GM19238 (cell line): ENCODE results near the gene CHERP.
"Not testable (repeated sequence)": the region's sequence is repeated elsewhere in the genome, so short reads cannot be mapped to it uniquely, and the experiment has no call there.

Experiments
- DNase-seq: peaks from one replicate; pipeline ENCODE4 v3.0.0; 2011; ENCODE audit warnings: low spot score; ENCODE audit not compliant: insufficient read length

The CHERP gene

GRCh38 chr19:16520986-16521624 lies 21.1 kb downstream of the CHERP start:
- no peak for DNase-seq

DNA sequence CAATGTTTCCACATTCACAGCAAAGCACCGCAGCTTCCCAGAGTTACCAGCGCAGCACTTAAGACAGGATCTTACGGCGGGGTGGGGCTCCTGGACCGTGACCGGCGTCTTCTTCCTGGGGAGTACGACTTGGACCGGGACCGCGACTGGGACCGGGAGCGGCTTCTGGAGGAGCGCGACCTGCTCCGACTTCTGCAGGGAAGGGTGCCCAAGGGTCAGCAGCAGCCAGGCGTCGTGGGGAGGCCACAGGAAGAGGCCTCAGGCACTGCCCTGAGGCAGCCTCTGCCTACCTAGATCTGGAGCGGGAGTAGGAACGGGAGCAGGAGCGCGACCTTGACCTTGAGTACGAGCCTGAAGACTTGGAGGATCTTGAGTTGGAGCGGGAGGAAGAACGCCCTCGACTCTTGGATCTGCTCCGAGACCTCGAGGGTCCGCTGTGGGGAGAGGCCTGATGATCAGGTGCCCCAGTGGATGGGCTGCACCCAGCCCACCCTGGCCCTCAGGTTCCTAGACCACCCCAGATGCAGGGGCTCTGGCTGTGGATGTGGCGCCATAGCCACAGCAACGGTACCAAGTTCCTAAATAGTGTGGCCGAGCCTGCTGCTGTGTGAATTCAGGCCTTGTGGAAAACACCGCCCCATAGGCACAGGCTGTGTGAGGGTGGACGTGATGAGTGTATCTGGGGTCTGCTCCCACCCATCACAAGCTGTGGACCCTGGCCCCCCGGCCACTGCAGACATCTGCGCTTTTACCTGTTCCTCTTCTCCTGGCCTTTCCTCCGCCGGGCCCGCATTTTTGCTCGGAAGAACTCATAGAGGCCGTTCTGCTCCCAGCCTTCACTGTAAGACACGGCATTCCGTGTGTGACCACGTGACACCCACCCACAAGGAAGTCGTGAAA lies 21.9 kb downstream of the CHERP start:
- no peak for DNase-seq

GRCh38 chr19:16519230-16519687 lies 23.0 kb downstream of the CHERP start:
- DNase-seq, result no peak

GRCh38 chr19:16518483-16519229 lies 23.6 kb downstream of the CHERP start:
- DNase-seq, result no peak

- DNase-seq, result no peak
Measured at GRCh38 chr19:16518061-16518460, 24.2 kb downstream of the CHERP start.

- no peak for DNase-seq
Measured at GRCh38 chr19:16516923-16517610, 25.2 kb downstream of the CHERP start.

GRCh38 chr19:16516381-16516780 lies 25.9 kb downstream of the CHERP start:
- no peak for DNase-seq

GRCh38 chr19:16514383-16515019 lies 27.7 kb downstream of the CHERP start:
- DNase-seq, result no peak

- not testable (repeated sequence) for DNase-seq
Measured at GRCh38 chr19:16512611-16513010, 29.6 kb downstream of the CHERP start.

- DNase-seq, result no peak
Measured at GRCh38 chr19:16509141-16510061, 32.8 kb downstream of the CHERP start.

- DNase-seq, result no peak
Measured at GRCh38 chr19:16508546-16508945, 33.7 kb downstream of the CHERP start.

- DNase-seq, result no peak
Measured at GRCh38 chr19:16506961-16507360, 35.3 kb downstream of the CHERP start.

DNA sequence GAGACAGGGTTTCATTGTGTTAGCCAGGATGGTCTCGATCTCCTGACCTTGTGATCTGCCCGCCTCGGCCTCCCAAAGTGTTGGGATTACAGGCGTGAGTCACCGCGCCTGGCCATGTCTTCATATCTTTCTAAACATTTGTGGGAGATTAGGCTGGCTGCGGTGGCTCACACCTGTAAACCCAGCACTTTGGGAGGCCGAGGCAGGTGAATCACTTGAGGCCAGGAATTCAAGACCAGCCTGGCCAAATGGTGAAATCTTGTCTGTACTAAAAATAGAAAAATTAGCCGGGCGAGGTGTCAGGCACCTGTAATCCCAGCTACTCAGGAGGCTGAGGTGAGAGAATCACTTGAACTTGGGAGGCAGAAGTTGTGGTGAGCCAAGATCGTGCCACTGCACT lies 36.1 kb downstream of the CHERP start:
- not testable (repeated sequence) for DNase-seq

DNA sequence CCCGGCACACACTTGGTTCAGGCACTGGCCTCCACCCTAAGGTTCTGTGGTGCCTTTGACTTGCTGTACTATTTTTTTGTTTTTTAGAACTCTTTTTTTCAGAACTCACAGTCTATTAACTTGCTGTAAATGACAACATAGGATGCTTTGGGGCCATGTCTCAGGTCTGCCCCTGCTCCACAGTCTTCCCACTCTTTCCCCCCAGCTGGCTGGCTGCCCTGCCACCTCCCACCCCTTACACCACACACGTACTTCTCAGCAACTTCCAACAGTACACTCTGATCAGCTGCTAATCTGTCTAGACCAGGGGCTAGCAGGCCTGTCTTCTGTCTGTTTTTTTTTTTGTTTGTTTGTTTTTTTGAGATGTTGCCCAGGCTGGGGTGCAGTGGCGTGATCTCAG lies 38.0 kb downstream of the CHERP start:
- DNase-seq, result no peak

DNA sequence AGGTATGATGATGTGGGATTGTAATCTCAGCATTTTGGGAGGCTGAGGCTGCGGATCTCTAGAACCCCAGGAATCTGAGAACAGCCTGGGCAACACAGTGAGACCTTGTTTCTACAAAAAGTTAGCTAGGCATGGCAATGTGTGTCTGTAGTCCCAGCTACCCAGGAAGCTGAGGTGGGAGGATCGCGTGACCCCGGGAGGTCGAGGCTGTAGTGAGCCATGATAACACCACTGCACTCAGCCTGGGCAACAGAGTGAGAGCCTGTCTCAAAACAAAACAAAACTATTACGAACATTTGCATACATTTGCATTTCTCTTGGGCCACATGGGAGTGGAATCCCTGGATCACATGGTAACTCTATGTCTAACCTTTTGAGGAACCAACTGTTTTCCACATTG lies 44.4 kb downstream of the CHERP start:
- DNase-seq, result no peak

- DNase-seq, result no peak
Measured at GRCh38 chr19:16497042-16497441, 45.2 kb downstream of the CHERP start.

DNA sequence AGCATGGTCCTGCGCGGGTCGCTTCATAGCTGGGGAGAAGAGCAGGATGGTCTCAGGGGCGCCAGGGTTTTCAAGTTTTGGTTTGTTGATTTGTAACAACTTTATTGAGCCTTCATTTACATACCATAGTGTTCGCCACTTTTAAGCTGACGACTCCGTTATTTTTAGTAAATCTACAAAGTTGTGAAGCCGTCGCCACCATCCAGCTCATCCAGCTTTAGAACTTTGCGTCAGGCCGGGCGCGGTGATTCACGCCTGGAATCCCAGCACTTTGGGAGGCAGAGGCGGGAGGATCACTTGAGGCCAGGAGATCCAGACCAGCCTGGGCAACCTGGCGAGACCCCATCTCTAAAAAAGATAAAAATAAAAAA lies 45.6 kb downstream of the CHERP start:
- no peak for DNase-seq

DNA sequence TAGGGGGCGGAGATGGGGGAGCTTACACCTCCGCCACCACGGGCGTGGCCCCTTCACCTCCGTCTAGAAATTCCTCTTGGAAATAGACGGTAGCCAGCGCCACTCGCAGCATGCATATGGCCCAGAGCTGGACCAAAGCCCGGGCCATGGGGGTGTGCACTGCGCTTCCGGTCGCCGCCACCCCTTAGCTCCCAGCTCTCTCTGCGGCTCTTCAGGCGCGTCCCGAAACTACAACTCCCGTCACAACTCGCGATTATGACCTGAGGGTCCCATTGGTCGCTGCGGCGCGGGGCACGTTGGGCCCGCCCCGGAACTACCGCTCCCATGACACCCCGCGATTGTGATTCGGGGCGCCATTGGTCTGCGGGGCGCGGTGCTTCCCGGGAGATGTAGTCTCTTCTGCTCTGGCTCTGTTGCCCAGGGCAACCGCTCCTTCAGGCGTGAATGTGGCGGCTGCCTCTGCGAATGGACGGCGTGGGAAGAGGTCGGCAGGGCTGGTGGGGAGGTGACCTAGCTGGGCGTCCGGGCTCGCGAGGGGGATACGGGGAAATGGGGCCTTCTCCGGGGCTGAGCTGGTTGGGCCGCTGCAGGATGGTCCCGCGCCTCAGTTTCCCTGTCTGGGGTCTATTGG lies 46.1 kb downstream of the CHERP start, which contains the start of the genes C19orf44 and CALR3:
Gene C19orf44 (plus strand): TSS at position 413 of the 631 bp plus-strand sequence. CDS start 4,399 bp downstream, outside the sequence.
Gene CALR3 (minus strand): TSS at position 186 of the 631 bp plus-strand sequence. CDS start 38 bp downstream, at position 148.
- peak; percentile 92 for DNase-seq

GRCh38 chr19:16486476-16486875 lies 55.8 kb downstream of the CHERP start:
- DNase-seq, result not testable (repeated sequence)
